Breast epithelium (tissue), 3 donors: ENCODE measurements around the gene RBM39.

ENCODE experiments used
- CTCF ChIP-seq, 3 donors: fragments of 450-650 bp; IDR thresholded peaks; one replicate each; pipeline ENCODE4 v1.5.1; 2016 to 2017; ENCODE audit warnings: antibody characterized with exemption in 3 of 3, mild to moderate bottlenecking in 3 of 3, moderate library complexity in 3 of 3
- POLR2A ChIP-seq: fragments of 450-650 bp; IDR thresholded peaks from one replicate; pipeline ENCODE4 v1.6.1; 2016; ENCODE audit warnings: antibody characterized with exemption, mild to moderate bottlenecking, moderate library complexity
- POLR2AphosphoS5 ChIP-seq, 3 donors: sonication (generic); formaldehyde crosslinking; IDR thresholded peaks; one replicate each; pipeline ENCODE4 v1.6.1; 2017; ENCODE audit warnings: antibody characterized with exemption in 3 of 3

GRCh38 chr20:35710039-35710438, 32.0 kb downstream of the RBM39 start:
- TF ChIP-seq POLR2AphosphoS5 (IDR thresholded peaks at IDR 0.05), result no peak
- TF ChIP-seq CTCF (IDR thresholded peaks at IDR 0.05), result no peak
- no peak for TF ChIP-seq POLR2A
